ENCODE results near the gene ZG16.

DNA sequence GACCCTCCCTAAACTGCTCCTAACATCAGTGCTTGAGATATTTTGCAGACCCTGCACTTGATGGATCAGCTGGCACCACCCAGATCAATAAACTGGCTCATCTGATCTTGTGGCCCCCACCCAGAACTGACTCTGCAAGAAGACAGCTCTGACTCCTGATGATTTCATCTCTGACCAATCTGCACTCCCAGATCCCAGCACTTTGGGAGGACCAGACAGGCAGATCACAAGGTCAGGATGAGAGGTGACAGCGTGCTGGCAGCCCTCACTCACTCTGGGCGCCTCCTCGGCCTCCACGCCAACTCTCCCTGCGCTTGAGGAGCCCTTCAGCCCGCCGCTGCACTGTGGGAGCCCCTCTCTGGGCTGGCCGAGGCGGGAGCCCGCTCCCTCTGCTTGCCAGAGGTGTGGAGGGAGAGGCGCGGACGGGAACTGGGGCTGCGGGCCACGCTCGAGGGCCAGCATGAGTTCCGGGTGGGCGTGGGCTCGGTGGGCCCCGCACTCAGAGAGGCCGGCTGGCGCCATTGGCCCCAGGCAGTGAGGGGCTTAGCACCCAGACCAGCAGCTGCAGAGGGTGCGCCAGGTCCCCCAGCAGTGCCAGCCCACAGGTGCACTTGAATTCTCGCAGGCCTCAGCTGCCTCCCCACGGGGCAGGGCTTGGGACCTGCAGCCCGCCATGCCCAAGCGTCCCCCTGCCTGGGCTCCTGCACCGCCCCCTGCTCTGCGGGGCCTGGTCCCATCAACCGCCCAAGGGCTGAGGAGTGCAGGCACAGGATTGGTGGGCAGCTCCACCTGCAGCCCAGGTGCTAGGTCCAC is 29.9 kb upstream of the ZG16 start:
- TF ChIP-seq CTCF (IDR thresholded peaks at IDR 0.05) (no peak), POLR2A (IDR thresholded peaks at IDR 0.05) (no peak)

Data from right lobe of liver (tissue), 4 donors.